ENCODE results near the gene MAP7D1. TPM values are rescaled to one million over a fixed set of nuclear protein-coding genes. Genes with fewer than 3 reads are reported as not detected.

MAP7D1 gene
- total and polyA plus RNA-seq, 2 of the 13 experiments (the other 11 are each of a cell fraction or from before 2014, with no cell fraction given) = 5.6 to 7.2 TPM

DNA sequence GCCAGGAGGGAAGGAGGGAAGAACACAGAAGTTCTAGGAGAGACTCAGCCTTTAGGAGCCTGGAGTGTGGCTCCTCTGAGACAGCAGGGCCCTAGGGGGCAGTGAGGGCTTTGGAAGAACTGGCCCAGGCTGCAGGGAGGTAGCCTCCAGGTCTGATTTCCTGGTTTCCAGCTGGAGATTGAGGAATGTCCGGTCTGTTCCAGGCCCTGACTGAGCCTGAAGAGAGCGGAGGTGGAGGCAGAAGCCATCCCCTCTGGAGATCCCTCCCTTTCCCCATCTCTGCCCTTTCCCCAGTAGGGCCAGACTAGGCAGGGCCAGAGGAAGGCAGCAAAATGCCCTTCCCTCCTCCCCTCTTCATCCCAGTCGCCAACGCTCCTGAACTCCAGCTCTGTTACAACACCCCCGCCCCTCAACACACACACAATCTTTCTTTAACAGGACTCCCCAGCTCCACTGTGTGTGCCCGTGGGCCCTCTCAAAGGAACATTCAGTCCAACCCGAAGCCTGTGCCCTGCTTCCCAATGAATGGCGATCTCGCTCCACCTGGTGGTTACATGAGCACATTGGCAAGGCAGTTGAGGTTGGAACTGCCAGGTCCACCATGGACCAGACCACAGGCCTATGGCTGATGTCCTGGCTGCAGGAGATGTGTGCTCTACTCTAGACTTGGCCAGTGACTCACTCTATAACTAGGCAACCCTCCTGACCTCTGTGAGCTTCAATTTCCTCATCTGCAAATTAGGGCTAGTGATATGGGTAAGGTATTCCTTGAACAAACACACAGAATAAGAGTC lies 32.0 kb downstream of the MAP7D1 start:
- Histone ChIP-seq H3K79me2 (ENCODE audit: insufficient read depth, low read length) (no peaks in the 10 kb centered on the region), H4K20me1 (ENCODE audit: insufficient read depth, low read length) (no peaks in the 10 kb centered on the region), H3K9me3 (ENCODE audit: low read length) (no peaks in the 10 kb centered on the region), H3K4me2 (ENCODE audit: low read depth, low read length) (peak overlapping the region; percentile 94), H2AFZ (ENCODE audit: low read length) (peak overlapping the region; percentile 95), H3K27me3 (ENCODE audit: control insufficient read depth in 1 of 2, insufficient read depth in 2 of 2, low read length in 2 of 2) (no peaks in the 10 kb centered on the region), H3K36me3 (replicated peaks in 1 of 2; ENCODE audit: control insufficient read depth in 1 of 2, insufficient read depth in 2 of 2, low read length in 2 of 2) (no peaks in the 10 kb centered on the region), H3K4me1 (ENCODE audit: insufficient read depth, low read length) (peaks cover 10% of the 10 kb centered on the region; the same call in 1 of the 2 replicates), H3K9ac (ENCODE audit: insufficient read depth, low read depth, low read length) (peak overlapping the region; percentile 62), H3K4me3 (replicated peaks in 1 of 3; ENCODE audit: insufficient read depth in 1 of 3, low read depth in 2 of 3, low read length in 3 of 3) (peak overlapping the region; percentile 22 to 72 (median 44); a peak in 5 of 6 replicates), H3K27ac (ENCODE audit: extremely low read length, insufficient read depth, low read length) (peak overlapping the region; percentile 41)
- ChIA-PET CTCF (ENCODE audit: low intra/inter-chr PET ratio, low total read pairs) (interaction anchor here (0.7 to 3.3 kb wide), 7 partner anchors 19 to 97 kb away, joined by 3 to 43 read pairs (median 6); partner anchors contain the start of gene TRAPPC3), POLR2A (interaction anchor here (0.6 to 2.0 kb wide), 12 partner anchors 9 to 213 kb away, joined by 3 to 34 read pairs (median 4); partner anchors contain the start of genes MAP7D1, SH3D21, THRAP3 and TRAPPC3)
- BruUV-seq (replicated peaks) = no TSS peak
- 0% methylated on average over 7 of the region's 9 CpGs for WGBS (ENCODE audit: low lambda C conversion rate)
- FAIRE-seq (peak; percentile 97), DNase-seq (ENCODE audit: low spot score) (peak; percentile 87), ATAC-seq (peak; percentile 96)
- in situ Hi-C loops (cut with HindIII; ENCODE audit: extremely low pct_ligation_motif_present, low pct_unique_long_range_greater_than_20kb) = loop anchor here (5.0 kb wide), 1 partner anchor 36 kb away; no protein-coding TSS in a partner anchor
- intact Hi-C loops (cut with micrococcal nuclease; ENCODE audit: unreplicated experiment) = loop anchor here (1.0 kb wide), 3 partner anchors 33 to 88 kb away; partner anchors contain the start of gene TRAPPC3
- TF ChIP-seq NR2C2 (CRISPR knock-in tag; IDR thresholded peaks at IDR 0.05; ENCODE audit: borderline replicate concordance) = no peak
- TF ChIP-seq, protein P1, sequence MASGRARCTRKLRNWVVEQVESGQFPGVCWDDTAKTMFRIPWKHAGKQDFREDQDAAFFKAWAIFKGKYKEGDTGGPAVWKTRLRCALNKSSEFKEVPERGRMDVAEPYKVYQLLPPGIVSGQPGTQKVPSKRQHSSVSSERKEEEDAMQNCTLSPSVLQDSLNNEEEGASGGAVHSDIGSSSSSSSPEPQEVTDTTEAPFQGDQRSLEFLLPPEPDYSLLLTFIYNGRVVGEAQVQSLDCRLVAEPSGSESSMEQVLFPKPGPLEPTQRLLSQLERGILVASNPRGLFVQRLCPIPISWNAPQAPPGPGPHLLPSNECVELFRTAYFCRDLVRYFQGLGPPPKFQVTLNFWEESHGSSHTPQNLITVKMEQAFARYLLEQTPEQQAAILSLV (CRISPR knock-in tag; IDR thresholded peaks at IDR 0.05; ENCODE audit: borderline replicate concordance) = no peak
- no peak for TF ChIP-seq ZNF572 (CRISPR knock-in tag; IDR thresholded peaks at IDR 0.05)
- TF ChIP-seq HDAC2 (CRISPR knock-in tag; IDR thresholded peaks at IDR 0.05) = peak; percentile 55; the same call in 1 of the 2 replicates
- TF ChIP-seq ZNF562 (CRISPR knock-in tag; IDR thresholded peaks at IDR 0.05; ENCODE audit: borderline replicate concordance) = no peak
- no peak for TF ChIP-seq MAFG (CRISPR knock-in tag; IDR thresholded peaks at IDR 0.05)
- TF ChIP-seq FIP1L1 (IDR thresholded peaks at IDR 0.05; ENCODE audit: borderline replicate concordance, insufficient read depth, low read depth, low read length) = no peak
- no peak for TF ChIP-seq ZNF180 (CRISPR knock-in tag; IDR thresholded peaks at IDR 0.05; ENCODE audit: borderline replicate concordance, low read depth)
- TF ChIP-seq ZNF335 (CRISPR knock-in tag; IDR thresholded peaks at IDR 0.05) = 0 out of 2 replicates have a peak, but pooled peaks have one; percentile 35
- TF ChIP-seq ZFX (CRISPR knock-in tag; IDR thresholded peaks at IDR 0.05; ENCODE audit: low read depth) = peak; percentile 89
- TF ChIP-seq ZNF432 (CRISPR knock-in tag; IDR thresholded peaks at IDR 0.05; ENCODE audit: borderline replicate concordance) = no peak
- TF ChIP-seq ZNF781 (CRISPR knock-in tag; IDR thresholded peaks at IDR 0.05; ENCODE audit: borderline replicate concordance, not compliant biosample characterization) = no peak
- TF ChIP-seq KDM5B (CRISPR knock-in tag; IDR thresholded peaks at IDR 0.05; ENCODE audit: borderline replicate concordance) = peak; percentile 75; the same call in 1 of the 2 replicates
- TF ChIP-seq, protein P2, sequence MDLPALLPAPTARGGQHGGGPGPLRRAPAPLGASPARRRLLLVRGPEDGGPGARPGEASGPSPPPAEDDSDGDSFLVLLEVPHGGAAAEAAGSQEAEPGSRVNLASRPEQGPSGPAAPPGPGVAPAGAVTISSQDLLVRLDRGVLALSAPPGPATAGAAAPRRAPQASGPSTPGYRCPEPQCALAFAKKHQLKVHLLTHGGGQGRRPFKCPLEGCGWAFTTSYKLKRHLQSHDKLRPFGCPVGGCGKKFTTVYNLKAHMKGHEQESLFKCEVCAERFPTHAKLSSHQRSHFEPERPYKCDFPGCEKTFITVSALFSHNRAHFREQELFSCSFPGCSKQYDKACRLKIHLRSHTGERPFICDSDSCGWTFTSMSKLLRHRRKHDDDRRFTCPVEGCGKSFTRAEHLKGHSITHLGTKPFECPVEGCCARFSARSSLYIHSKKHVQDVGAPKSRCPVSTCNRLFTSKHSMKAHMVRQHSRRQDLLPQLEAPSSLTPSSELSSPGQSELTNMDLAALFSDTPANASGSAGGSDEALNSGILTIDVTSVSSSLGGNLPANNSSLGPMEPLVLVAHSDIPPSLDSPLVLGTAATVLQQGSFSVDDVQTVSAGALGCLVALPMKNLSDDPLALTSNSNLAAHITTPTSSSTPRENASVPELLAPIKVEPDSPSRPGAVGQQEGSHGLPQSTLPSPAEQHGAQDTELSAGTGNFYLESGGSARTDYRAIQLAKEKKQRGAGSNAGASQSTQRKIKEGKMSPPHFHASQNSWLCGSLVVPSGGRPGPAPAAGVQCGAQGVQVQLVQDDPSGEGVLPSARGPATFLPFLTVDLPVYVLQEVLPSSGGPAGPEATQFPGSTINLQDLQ (CRISPR knock-in tag; IDR thresholded peaks at IDR 0.05) = no peak
- TF ChIP-seq ZNF737 (CRISPR knock-in tag; IDR thresholded peaks at IDR 0.05; ENCODE audit: borderline replicate concordance) = no peak
- no peak for TF ChIP-seq ZNF883 (CRISPR knock-in tag; IDR thresholded peaks at IDR 0.05; ENCODE audit: not compliant biosample characterization)
- TF ChIP-seq ZMYM2 (CRISPR knock-in tag; IDR thresholded peaks at IDR 0.05) = 0 out of 2 replicates have a peak, but pooled peaks have one; percentile 58
- TF ChIP-seq ZNF670 (CRISPR knock-in tag; IDR thresholded peaks at IDR 0.05; ENCODE audit: borderline replicate concordance) = no peak
